ENCODE measurements around the gene RASGEF1B. TPM values are rescaled to one million over a fixed set of nuclear protein-coding genes. Genes with fewer than 3 reads are reported as not detected.

The RASGEF1B gene
- total and polyA plus RNA-seq, 2 experiments from 2014 or later: 2.8 to 5.2 TPM

DNA sequence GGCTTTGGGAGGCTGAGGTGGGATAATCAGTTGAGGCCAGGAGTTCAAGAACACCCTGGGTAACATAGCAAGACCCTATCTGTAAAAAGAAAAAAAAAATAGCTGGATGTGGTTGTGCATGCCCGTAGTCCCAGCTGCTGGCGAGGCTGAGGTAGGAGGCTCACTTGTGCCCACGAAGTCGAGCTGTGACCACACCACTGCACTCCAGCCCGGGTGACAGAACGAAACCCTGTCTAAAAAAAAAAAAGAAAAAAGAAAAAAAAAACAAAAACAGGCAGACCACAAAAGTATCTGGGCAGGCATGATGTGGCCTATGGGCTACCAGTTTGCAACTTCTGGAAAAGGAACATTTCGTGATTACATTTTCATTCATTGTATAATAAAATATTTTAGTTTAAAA, 38.1 kb upstream of the RASGEF1B start:
- Mint-ChIP-seq H3K4me3 (no peak overlapping the region), H3K27ac (no peak overlapping the region), H3K36me3 (ENCODE audit: low read depth) (no peaks in the 10 kb centered on the region), H3K4me1 (peaks cover 40% of the 10 kb centered on the region), H3K27me3 (ENCODE audit: insufficient read depth, low read depth, poor library complexity) (no peaks in the 10 kb centered on the region), H3K9me3 (no peaks in the 10 kb centered on the region)
- Histone ChIP-seq H3K27me3 (ENCODE audit: insufficient read depth) (no peaks in the 10 kb centered on the region), H4K20me1 (replicated peaks; ENCODE audit: insufficient read depth) (no peaks in the 10 kb centered on the region), H3K9me2 (ENCODE audit: insufficient read depth) (no peaks in the 10 kb centered on the region), H3F3A (replicated peaks; ENCODE audit: low read depth) (no peaks in the 10 kb centered on the region), H3K36me3 (ENCODE audit: insufficient read depth) (no peaks in the 10 kb centered on the region), H3K4me3 (no peak overlapping the region), H3K4me1 (ENCODE audit: insufficient read depth) (peaks cover 18% of the 10 kb centered on the region), H3K27ac (ENCODE audit: low read depth) (no peak overlapping the region), H2AFZ (no peak overlapping the region), H3K4me2 (no peak overlapping the region), H3K79me2 (replicated peaks; ENCODE audit: insufficient read depth) (no peaks in the 10 kb centered on the region)
- TF ChIP-seq, protein P1, sequence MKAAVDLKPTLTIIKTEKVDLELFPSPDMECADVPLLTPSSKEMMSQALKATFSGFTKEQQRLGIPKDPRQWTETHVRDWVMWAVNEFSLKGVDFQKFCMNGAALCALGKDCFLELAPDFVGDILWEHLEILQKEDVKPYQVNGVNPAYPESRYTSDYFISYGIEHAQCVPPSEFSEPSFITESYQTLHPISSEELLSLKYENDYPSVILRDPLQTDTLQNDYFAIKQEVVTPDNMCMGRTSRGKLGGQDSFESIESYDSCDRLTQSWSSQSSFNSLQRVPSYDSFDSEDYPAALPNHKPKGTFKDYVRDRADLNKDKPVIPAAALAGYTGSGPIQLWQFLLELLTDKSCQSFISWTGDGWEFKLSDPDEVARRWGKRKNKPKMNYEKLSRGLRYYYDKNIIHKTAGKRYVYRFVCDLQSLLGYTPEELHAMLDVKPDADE (IDR thresholded peaks at IDR 0.05): no peak
- TF ChIP-seq, protein P2, sequence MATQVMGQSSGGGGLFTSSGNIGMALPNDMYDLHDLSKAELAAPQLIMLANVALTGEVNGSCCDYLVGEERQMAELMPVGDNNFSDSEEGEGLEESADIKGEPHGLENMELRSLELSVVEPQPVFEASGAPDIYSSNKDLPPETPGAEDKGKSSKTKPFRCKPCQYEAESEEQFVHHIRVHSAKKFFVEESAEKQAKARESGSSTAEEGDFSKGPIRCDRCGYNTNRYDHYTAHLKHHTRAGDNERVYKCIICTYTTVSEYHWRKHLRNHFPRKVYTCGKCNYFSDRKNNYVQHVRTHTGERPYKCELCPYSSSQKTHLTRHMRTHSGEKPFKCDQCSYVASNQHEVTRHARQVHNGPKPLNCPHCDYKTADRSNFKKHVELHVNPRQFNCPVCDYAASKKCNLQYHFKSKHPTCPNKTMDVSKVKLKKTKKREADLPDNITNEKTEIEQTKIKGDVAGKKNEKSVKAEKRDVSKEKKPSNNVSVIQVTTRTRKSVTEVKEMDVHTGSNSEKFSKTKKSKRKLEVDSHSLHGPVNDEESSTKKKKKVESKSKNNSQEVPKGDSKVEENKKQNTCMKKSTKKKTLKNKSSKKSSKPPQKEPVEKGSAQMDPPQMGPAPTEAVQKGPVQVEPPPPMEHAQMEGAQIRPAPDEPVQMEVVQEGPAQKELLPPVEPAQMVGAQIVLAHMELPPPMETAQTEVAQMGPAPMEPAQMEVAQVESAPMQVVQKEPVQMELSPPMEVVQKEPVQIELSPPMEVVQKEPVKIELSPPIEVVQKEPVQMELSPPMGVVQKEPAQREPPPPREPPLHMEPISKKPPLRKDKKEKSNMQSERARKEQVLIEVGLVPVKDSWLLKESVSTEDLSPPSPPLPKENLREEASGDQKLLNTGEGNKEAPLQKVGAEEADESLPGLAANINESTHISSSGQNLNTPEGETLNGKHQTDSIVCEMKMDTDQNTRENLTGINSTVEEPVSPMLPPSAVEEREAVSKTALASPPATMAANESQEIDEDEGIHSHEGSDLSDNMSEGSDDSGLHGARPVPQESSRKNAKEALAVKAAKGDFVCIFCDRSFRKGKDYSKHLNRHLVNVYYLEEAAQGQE (IDR thresholded peaks at IDR 0.05; ENCODE audit: unreplicated experiment): no peak
- TF ChIP-seq, protein P3, sequence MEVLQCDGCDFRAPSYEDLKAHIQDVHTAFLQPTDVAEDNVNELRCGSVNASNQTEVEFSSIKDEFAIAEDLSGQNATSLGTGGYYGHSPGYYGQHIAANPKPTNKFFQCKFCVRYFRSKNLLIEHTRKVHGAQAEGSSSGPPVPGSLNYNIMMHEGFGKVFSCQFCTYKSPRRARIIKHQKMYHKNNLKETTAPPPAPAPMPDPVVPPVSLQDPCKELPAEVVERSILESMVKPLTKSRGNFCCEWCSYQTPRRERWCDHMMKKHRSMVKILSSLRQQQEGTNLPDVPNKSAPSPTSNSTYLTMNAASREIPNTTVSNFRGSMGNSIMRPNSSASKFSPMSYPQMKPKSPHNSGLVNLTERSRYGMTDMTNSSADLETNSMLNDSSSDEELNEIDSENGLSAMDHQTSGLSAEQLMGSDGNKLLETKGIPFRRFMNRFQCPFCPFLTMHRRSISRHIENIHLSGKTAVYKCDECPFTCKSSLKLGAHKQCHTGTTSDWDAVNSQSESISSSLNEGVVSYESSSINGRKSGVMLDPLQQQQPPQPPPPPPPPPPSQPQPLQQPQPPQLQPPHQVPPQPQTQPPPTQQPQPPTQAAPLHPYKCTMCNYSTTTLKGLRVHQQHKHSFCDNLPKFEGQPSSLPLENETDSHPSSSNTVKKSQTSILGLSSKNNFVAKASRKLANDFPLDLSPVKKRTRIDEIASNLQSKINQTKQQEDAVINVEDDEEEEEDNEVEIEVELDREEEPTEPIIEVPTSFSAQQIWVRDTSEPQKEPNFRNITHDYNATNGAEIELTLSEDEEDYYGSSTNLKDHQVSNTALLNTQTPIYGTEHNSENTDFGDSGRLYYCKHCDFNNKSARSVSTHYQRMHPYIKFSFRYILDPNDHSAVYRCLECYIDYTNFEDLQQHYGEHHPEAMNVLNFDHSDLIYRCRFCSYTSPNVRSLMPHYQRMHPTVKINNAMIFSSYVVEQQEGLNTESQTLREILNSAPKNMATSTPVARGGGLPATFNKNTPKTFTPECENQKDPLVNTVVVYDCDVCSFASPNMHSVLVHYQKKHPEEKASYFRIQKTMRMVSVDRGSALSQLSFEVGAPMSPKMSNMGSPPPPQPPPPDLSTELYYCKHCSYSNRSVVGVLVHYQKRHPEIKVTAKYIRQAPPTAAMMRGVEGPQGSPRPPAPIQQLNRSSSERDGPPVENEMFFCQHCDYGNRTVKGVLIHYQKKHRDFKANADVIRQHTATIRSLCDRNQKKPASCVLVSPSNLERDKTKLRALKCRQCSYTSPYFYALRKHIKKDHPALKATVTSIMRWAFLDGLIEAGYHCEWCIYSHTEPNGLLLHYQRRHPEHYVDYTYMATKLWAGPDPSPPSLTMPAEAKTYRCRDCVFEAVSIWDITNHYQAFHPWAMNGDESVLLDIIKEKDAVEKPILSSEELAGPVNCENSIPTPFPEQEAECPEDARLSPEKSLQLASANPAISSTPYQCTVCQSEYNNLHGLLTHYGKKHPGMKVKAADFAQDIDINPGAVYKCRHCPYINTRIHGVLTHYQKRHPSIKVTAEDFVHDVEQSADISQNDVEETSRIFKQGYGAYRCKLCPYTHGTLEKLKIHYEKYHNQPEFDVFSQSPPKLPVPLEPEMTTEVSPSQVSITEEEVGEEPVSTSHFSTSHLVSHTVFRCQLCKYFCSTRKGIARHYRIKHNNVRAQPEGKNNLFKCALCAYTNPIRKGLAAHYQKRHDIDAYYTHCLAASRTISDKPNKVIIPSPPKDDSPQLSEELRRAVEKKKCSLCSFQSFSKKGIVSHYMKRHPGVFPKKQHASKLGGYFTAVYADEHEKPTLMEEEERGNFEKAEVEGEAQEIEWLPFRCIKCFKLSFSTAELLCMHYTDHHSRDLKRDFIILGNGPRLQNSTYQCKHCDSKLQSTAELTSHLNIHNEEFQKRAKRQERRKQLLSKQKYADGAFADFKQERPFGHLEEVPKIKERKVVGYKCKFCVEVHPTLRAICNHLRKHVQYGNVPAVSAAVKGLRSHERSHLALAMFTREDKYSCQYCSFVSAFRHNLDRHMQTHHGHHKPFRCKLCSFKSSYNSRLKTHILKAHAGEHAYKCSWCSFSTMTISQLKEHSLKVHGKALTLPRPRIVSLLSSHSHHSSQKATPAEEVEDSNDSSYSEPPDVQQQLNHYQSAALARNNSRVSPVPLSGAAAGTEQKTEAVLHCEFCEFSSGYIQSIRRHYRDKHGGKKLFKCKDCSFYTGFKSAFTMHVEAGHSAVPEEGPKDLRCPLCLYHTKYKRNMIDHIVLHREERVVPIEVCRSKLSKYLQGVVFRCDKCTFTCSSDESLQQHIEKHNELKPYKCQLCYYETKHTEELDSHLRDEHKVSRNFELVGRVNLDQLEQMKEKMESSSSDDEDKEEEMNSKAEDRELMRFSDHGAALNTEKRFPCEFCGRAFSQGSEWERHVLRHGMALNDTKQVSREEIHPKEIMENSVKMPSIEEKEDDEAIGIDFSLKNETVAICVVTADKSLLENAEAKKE (CRISPR knock-in tag; IDR thresholded peaks at IDR 0.05): no peak
- TF ChIP-seq, protein P4, sequence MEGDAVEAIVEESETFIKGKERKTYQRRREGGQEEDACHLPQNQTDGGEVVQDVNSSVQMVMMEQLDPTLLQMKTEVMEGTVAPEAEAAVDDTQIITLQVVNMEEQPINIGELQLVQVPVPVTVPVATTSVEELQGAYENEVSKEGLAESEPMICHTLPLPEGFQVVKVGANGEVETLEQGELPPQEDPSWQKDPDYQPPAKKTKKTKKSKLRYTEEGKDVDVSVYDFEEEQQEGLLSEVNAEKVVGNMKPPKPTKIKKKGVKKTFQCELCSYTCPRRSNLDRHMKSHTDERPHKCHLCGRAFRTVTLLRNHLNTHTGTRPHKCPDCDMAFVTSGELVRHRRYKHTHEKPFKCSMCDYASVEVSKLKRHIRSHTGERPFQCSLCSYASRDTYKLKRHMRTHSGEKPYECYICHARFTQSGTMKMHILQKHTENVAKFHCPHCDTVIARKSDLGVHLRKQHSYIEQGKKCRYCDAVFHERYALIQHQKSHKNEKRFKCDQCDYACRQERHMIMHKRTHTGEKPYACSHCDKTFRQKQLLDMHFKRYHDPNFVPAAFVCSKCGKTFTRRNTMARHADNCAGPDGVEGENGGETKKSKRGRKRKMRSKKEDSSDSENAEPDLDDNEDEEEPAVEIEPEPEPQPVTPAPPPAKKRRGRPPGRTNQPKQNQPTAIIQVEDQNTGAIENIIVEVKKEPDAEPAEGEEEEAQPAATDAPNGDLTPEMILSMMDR (conservative IDR thresholded peaks at IDR 0.05; ENCODE audit: low read depth in 2 of 2): no peak
- TF ChIP-seq NANOG (IDR thresholded peaks at IDR 0.05; ENCODE audit: borderline replicate concordance) (no peak), ZNF114 (CRISPR knock-in tag; IDR thresholded peaks at IDR 0.05) (no peak), JUNB (IDR thresholded peaks at IDR 0.05; ENCODE audit: unreplicated experiment) (no peak), STAT1 (IDR thresholded peaks at IDR 0.05; ENCODE audit: unreplicated experiment) (no peak), POLR2AphosphoS5 (IDR thresholded peaks at IDR 0.05; ENCODE audit: low read depth) (no peak)
- DNase-seq (ENCODE audit: low spot score) (no peak), ATAC-seq (no peak)

Measured in GM23338 (cell line).